Adrenal gland (tissue), 5 donors: ENCODE results near the gene ZNF654.

Source experiments
- POLR2A ChIP-seq, 2 donors: fragments of 450-650 bp; IDR thresholded peaks; one replicate each; pipeline ENCODE4 v1.6.1; 2017; ENCODE audit warnings: antibody characterized with exemption in 2 of 2, mild to moderate bottlenecking in 2 of 2, moderate library complexity in 1 of 2
- TF ChIP-seq, protein P1 (sequence below), 6 experiments: fragments of 450-650 bp in 4 of 6; fragments of 200-600 bp in 2 of 6; sonication (generic) in 1 of 6; IDR thresholded peaks; 1 replicate in 5 of 6; 2 replicates in 1 of 6; pipeline versions ENCODE4 v1.5.1 to v1.8.0; 2016 to 2021; ENCODE audit warnings: antibody characterized with exemption in 6 of 6, mild to moderate bottlenecking in 2 of 6, moderate library complexity in 1 of 6
- donor health status: DM: no; HTN: no; CAD: no.

DNA sequence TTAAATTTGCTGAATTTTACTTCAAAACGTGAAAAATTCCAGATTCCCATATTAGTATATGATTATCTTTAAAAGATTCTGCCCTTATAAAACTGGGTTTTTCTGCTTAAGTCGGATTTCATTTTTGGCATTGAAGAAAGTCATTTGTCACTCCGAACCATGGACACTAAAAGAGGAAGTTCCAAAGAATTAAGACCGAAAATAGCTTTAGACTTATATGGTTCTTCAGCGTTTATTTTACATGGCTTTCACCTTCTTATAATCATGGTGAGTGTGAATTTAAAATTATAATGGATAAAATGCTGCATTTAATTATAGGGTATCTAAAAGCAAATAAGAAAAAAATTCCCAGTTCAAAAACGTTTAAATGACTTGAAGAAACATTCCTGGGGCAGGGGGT, 91.8 kb downstream of the ZNF654 start:
- TF ChIP-seq, protein P1, sequence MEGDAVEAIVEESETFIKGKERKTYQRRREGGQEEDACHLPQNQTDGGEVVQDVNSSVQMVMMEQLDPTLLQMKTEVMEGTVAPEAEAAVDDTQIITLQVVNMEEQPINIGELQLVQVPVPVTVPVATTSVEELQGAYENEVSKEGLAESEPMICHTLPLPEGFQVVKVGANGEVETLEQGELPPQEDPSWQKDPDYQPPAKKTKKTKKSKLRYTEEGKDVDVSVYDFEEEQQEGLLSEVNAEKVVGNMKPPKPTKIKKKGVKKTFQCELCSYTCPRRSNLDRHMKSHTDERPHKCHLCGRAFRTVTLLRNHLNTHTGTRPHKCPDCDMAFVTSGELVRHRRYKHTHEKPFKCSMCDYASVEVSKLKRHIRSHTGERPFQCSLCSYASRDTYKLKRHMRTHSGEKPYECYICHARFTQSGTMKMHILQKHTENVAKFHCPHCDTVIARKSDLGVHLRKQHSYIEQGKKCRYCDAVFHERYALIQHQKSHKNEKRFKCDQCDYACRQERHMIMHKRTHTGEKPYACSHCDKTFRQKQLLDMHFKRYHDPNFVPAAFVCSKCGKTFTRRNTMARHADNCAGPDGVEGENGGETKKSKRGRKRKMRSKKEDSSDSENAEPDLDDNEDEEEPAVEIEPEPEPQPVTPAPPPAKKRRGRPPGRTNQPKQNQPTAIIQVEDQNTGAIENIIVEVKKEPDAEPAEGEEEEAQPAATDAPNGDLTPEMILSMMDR (IDR thresholded peaks at IDR 0.05), result no peak
- no peak for TF ChIP-seq POLR2A (IDR thresholded peaks at IDR 0.05)
